HEK293T (cell line): ENCODE data around the gene DUSP23.

Experiments used
- CTCF ChIA-PET: fragments of 350-600 bp; formaldehyde crosslinking; extraction: SDS; loops from one replicate; lab custom pipeline; 2021; ENCODE audit warnings: antibody characterized with exemption, inconsistent platforms; lab: Yijun Ruan, JAX
- POLR2A ChIA-PET: fragments of 350-600 bp; formaldehyde crosslinking; extraction: SDS; loops from one replicate; lab custom pipeline; 2020; ENCODE audit warnings: antibody characterized with exemption, inconsistent platforms; lab: Yijun Ruan, JAX
- DNase-seq: peaks from one replicate; pipeline ENCODE4 v3.0.0; 2012; ENCODE audit warnings: mixed read lengths; ENCODE audit errors: extremely low spot score
- ARNT ChIP-seq: fragments of 450-650 bp; IDR thresholded peaks from 2 replicates; pipeline ENCODE4 v1.6.1; 2017; ENCODE audit warnings: mild to moderate bottlenecking
- BHLHE40 ChIP-seq: fragments of 450-650 bp; IDR thresholded peaks from 2 replicates; pipeline ENCODE4 v1.6.1; 2016; ENCODE audit warnings: mild to moderate bottlenecking, moderate library complexity, borderline replicate concordance
- CTBP1 ChIP-seq: fragments of 450-650 bp; IDR thresholded peaks from 2 replicates; pipeline ENCODE4 v1.6.1; 2016; ENCODE audit warnings: borderline replicate concordance
- ELF4 ChIP-seq: fragments of 450-650 bp; IDR thresholded peaks from 2 replicates; pipeline ENCODE4 v1.6.1; 2017; ENCODE audit warnings: antibody characterized with exemption
- FOXA1 ChIP-seq: fragments of 450-650 bp; IDR thresholded peaks from 2 replicates; pipeline ENCODE4 v1.6.1; 2016; ENCODE audit warnings: mild to moderate bottlenecking
- FOXK2 ChIP-seq: fragments of 450-650 bp; IDR thresholded peaks from 2 replicates; pipeline ENCODE4 v1.6.1; 2016; ENCODE audit warnings: mild to moderate bottlenecking
- FOXM1 ChIP-seq: fragments of 450-650 bp; IDR thresholded peaks from 2 replicates; pipeline ENCODE4 v1.6.1; 2017; ENCODE audit warnings: mild to moderate bottlenecking, borderline replicate concordance
- HDGF ChIP-seq: fragments of 450-650 bp; IDR thresholded peaks from 2 replicates; pipeline ENCODE4 v1.6.1; 2017; ENCODE audit warnings: antibody characterized with exemption, borderline replicate concordance
- L3MBTL2 ChIP-seq: fragments of 450-650 bp; conservative IDR thresholded peaks from 2 replicates; pipeline ENCODE4 v1.6.1; 2016; ENCODE audit warnings: mild to moderate bottlenecking
- LEF1 ChIP-seq: fragments of 450-650 bp; IDR thresholded peaks from 2 replicates; pipeline ENCODE4 v1.6.1; 2017; ENCODE audit warnings: mild to moderate bottlenecking, borderline replicate concordance
- NFRKB ChIP-seq: fragments of 450-650 bp; IDR thresholded peaks from 2 replicates; pipeline ENCODE4 v1.6.1; 2016; ENCODE audit warnings: mild to moderate bottlenecking, moderate library complexity
- SP1 ChIP-seq: fragments of 450-650 bp; IDR thresholded peaks from 2 replicates; pipeline ENCODE4 v1.6.1; 2017
- SUZ12 ChIP-seq: fragments of 450-650 bp; IDR thresholded peaks from 2 replicates; pipeline ENCODE4 v1.6.1; 2016; ENCODE audit warnings: mild to moderate bottlenecking
- TARDBP ChIP-seq: fragments of 450-650 bp; IDR thresholded peaks from 2 replicates; pipeline ENCODE4 v1.6.1; 2016
- ZNF384 ChIP-seq: fragments of 450-650 bp; IDR thresholded peaks from 2 replicates; pipeline ENCODE4 v1.6.1; 2016
- TF ChIP-seq, protein P1 (sequence below): fragments of 450-650 bp; IDR thresholded peaks from 2 replicates; pipeline ENCODE4 v1.6.1; 2016

Gene DUSP23

DNA sequence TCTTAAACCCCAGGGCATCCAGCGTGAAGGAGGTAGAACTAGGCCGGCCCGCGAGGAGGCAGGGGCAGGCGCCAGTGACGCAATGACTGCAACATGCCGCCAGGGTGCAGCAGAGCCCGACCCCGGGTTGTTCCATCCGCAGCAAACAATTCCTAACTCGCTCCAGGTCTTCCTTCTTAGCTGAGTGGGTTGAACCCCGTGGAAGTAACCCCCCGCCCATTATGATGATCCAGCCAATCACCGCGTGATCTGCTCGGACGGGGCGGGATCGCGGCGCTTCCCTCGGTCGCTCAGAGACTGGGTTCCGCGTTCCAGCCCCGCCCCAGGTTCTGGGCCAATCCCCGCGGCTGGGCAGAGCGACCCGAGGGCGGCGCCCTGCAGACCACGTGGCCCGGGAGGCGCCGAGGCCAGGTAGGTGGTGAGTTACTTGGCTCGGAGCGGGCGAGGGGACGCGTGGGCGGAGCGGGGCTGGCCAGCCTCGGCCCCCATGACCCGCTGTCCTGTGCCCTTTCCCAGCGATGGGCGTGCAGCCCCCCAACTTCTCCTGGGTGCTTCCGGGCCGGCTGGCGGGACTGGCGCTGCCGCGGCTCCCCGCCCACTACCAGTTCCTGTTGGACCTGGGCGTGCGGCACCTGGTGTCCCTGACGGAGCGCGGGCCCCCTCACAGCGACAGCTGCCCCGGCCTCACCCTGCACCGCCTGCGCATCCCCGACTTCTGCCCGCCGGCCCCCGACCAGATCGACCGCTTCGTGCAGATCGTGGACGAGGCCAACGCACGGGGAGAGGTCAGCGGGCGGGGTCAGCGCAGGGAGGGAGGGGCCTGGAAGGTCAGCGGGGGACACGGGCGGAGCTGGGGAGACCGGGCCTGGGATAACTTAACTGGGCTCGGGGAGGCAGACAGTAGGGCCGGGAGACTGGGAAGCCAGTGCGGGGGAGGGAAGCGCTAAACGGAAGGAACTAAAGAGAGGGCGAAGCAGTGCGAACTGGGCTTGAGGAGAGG lies at the start of gene DUSP23:
Gene DUSP23 (plus strand): TSS at position 380 of the 1,000 bp plus-strand sequence. CDS start 139 bp downstream, at position 519.
- DNase-seq, result peak; percentile 83
- POLR2A ChIA-PET, result no interaction called here
- TF ChIP-seq ELF4, result no peak
- peak; percentile 47; the same call in 1 of the 2 replicates for TF ChIP-seq L3MBTL2
- CTCF ChIA-PET, result interaction anchor here (1.0 to 1.2 kb wide), 3 partner anchors 9 to 112 kb away, joined by 3 read pairs; no protein-coding TSS in a partner anchor

DNA sequence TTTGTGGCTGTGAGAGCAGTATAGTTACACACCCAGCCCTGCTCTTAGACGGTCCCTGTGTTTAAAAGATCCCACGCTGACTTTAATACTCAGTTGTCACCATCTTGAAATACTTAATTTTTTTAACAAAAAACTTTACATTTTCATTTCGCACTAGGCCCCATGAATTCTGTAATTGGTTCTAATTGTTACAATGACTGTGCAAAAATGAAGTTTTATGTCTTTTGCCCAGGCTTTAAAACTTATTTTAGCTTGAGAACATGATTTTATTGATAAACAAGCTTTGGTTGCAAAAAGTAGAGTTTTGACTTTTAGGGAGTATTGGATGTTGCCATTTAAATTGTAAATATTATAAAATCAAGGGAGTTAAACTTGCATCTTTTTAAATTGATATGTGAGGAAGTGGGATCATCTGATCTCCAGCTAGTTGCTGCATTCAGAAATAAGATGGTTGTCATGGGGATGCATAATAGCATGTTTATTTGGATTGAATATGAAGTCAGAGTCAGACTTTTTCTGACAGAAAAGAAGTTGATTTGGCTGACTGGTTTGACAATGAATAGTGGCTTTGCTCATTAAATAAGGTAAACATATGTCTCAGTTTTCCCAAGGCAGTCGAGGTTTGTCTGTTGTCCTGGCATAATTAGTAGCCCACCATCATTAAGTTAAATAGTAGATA lies 43.4 kb upstream of the DUSP23 start:
- ChIA-PET CTCF (no interaction called here), POLR2A (no interaction called here)
- no peak for DNase-seq
- TF ChIP-seq L3MBTL2 (no peak), SUZ12 (no peak), ARNT (no peak)
- TF ChIP-seq, protein P1, sequence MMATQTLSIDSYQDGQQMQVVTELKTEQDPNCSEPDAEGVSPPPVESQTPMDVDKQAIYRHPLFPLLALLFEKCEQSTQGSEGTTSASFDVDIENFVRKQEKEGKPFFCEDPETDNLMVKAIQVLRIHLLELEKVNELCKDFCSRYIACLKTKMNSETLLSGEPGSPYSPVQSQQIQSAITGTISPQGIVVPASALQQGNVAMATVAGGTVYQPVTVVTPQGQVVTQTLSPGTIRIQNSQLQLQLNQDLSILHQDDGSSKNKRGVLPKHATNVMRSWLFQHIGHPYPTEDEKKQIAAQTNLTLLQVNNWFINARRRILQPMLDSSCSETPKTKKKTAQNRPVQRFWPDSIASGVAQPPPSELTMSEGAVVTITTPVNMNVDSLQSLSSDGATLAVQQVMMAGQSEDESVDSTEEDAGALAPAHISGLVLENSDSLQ, result no peak

DNA sequence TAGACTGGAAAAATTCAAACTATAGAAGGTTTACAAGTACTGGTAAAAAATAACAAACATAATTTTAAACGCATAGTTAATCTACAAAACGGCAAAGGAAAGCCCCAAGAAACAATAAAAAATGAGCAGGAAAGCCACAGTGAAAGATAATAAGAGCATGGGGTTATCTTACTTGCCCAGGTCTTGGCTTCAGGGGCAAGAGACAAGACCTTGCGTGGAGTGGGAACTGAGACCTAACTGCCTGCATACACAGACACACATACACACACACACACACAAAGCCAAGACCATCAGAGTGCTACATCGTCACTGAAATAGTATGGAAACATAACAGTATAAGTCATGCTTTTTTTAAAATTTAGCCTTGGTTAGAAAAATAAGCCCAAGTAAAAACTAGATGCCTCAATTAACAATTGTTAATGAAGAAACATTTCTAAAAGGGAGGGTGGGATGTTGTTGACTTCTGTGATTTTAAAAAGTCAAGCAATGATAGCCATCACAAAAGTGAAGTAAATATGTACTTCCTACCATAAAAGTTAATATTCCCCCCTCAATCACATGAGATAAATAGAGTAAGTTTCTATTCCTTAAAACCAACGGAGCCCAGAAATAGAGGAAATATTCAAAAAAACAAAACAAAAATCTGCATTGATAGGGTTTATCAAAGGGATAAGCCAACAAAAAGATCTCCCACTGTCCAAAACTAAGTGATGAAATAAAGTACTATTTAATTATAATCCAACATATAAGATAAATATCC lies 36.9 kb upstream of the DUSP23 start:
- POLR2A ChIA-PET, result no interaction called here
- CTCF ChIA-PET, result no interaction called here
- TF ChIP-seq SP1 (no peak), FOXM1 (no peak), BHLHE40 (no peak), NFRKB (no peak), LEF1 (no peak), L3MBTL2 (no peak), CTBP1 (no peak), FOXK2 (no peak), ELF4 (no peak), TARDBP (no peak), FOXA1 (no peak), HDGF (no peak), SUZ12 (no peak), ZNF384 (no peak), ARNT (no peak)
- TF ChIP-seq, protein P1, result no peak
- no peak for DNase-seq

DNA sequence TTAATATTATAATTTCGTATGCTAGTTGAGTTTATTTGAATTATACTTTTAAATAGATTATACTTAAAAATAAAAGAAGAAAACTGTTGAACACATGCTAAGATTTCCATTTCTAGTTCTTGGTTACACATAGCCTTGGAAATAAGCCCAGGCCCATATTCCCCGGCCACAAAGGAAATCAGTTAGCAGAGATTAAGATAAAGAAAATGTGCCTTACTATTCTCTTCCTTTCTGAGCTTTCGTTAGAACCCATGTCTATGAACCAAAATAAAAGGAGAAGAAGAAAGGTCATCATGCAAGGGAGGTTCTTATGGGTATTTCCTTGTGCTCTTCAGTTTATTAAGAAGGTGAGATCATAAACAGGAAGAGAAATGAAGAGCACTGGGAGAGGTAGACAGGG lies 34.1 kb upstream of the DUSP23 start:
- ChIA-PET CTCF (no interaction called here), POLR2A (no interaction called here)
- no peak for TF ChIP-seq HDGF
- TF ChIP-seq L3MBTL2, result no peak
- no peak for TF ChIP-seq FOXK2
- TF ChIP-seq TARDBP, result no peak
- no peak for DNase-seq

DNA sequence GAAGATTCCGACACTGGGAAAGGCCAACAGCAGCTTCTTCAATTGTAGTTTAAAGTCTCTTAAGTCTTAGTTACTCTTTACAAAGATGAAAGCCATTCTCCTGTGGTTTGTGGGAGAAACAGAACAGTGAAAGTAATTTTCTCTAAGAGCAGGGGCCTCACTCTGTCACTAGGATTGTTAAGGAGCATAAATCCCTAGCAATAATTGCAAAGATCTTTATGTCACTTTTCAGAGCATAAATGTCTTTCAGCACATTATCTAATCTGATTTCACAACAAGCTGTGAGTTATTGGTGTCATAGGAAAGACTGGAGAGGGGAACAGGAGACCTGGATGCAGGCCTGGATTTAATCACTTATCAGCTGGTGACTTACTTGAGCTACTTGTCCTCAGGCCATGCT lies 32.4 kb upstream of the DUSP23 start:
- CTCF ChIA-PET, result no interaction called here
- POLR2A ChIA-PET, result no interaction called here
- TF ChIP-seq CTBP1 (no peak), L3MBTL2 (no peak), NFRKB (no peak), ZNF384 (no peak), FOXA1 (no peak), FOXK2 (no peak), SUZ12 (no peak), ELF4 (no peak), BHLHE40 (no peak), HDGF (no peak), SP1 (no peak), LEF1 (no peak), ARNT (no peak), FOXM1 (no peak), TARDBP (no peak)
- TF ChIP-seq, protein P1, result no peak
- DNase-seq, result no peak

GRCh38 chr1:159749630-159750029 lies 31.1 kb upstream of the DUSP23 start:
- no peak for TF ChIP-seq ARNT
- no peak for DNase-seq
- ChIA-PET POLR2A (no interaction called here), CTCF (no interaction called here)
